Thoracic aorta (tissue), 2 donors: ENCODE measurements around the gene METAP1D. TPM values are rescaled to one million over a fixed set of nuclear protein-coding genes. Genes with fewer than 3 reads are reported as not detected.

ENCODE experiments used
- ATAC-seq: fragments of 150-250 bp; one replicate; pipeline ENCODE4 v1.8.0; 2017; ENCODE audit warnings: low read depth; ENCODE audit not compliant: insufficient number of reproducible peaks, low FRiP score
- DNase-seq: peaks from one replicate; pipeline ENCODE4 v3.0.0-alpha.2; 2020; ENCODE audit warnings: low spot score
- H3K27ac ChIP-seq, 2 donors: fragments of 200-600 bp; sonication (generic); 1 replicate in 1 of 2; 2 replicates in 1 of 2; pipeline ENCODE4 v1.5.1; 2016; ENCODE audit warnings: mild to moderate bottlenecking in 2 of 2, moderate library complexity in 2 of 2
- H3K27me3 ChIP-seq: fragments of 200-600 bp; sonication (generic); replicated peaks from 2 replicates; pipeline ENCODE4 v1.6.0; 2016; ENCODE audit warnings: mild to moderate bottlenecking; ENCODE audit not compliant: insufficient read depth
- H3K36me3 ChIP-seq: fragments of 200-600 bp; sonication (generic); one replicate; pipeline ENCODE4 v1.5.1; 2016
- H3K4me1 ChIP-seq, 2 donors: fragments of 200-600 bp; sonication (generic); 1 replicate in 1 of 2; 2 replicates in 1 of 2; pipeline versions ENCODE4 v1.5.1 to v1.6.0; 2016; ENCODE audit warnings: low read depth in 2 of 2, mild to moderate bottlenecking in 1 of 2; ENCODE audit not compliant: control insufficient read depth in 1 of 2
- H3K4me3 ChIP-seq: fragments of 200-600 bp; sonication (generic); 2 replicates; pipeline ENCODE4 v1.5.1; 2016; ENCODE audit warnings: mild to moderate bottlenecking
- H3K9me3 ChIP-seq: fragments of 200-600 bp; sonication (generic); 2 replicates; pipeline ENCODE4 v1.5.1; 2016
- total RNA-seq, 2 donors: library from RNA; depleted of rRNA; stranded (reverse); fragments of >200 nt; gene quantifications; one replicate each; pipeline versions ENCODE4 v1.1.0 to v1.2.3, GENCODE V29; 2016
- TF ChIP-seq, protein P1 (sequence below): fragments of 200-600 bp; sonication (generic); IDR thresholded peaks from one replicate; pipeline ENCODE4 v1.5.1; 2019; ENCODE audit warnings: antibody characterized with exemption

METAP1D gene
- total RNA-seq, 2 donors from 2014 or later, result 3.2 to 10.8 TPM

DNA sequence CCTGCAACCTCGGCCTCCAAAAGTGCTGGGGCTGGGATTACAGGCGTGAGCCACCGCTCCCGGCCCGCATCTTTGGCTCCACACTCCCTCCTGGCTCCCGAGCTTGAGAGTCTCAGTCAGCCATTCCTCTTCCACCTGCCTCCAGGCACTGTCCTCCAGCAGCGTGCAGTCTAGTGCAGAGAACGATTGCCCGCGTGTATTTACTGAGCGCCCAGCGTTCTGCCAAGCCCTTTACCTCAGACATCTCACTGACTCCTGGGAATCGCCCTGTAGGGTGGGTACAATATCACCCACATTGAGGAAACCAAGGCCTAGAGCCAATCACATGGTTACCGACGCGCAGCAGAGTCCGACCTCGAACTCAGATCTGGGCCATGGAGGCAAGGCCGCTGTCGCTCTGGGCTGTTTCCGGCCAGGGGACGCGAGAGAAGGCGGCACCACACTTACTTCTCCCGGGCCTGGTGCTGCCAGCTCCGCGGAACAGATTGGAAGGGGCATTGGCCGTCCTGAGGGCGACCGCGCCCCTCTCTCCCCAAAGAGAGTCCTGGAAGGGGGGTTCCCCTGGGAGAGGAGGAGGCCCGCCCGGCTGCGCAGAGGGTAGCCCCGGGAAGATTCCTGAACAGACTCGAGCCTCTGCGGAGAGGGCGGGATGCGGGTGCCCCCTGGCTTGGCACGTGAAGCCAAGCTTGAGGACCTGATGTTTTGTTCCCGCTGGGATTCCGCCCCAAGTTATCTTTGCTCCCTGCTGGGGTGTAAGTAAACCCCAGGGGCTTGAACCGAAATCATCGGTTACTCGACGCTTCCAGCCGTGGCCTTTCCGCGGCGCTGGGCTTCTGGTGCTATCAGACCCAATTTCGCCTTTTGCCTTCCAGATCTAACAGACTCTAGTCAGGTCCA, 108.2 kb downstream of the METAP1D start:
- H3K4me3 ChIP-seq, result peak overlapping the region; percentile 33
- peaks cover 43% of the 10 kb centered on the region for H3K27me3 ChIP-seq
- TF ChIP-seq, protein P1, sequence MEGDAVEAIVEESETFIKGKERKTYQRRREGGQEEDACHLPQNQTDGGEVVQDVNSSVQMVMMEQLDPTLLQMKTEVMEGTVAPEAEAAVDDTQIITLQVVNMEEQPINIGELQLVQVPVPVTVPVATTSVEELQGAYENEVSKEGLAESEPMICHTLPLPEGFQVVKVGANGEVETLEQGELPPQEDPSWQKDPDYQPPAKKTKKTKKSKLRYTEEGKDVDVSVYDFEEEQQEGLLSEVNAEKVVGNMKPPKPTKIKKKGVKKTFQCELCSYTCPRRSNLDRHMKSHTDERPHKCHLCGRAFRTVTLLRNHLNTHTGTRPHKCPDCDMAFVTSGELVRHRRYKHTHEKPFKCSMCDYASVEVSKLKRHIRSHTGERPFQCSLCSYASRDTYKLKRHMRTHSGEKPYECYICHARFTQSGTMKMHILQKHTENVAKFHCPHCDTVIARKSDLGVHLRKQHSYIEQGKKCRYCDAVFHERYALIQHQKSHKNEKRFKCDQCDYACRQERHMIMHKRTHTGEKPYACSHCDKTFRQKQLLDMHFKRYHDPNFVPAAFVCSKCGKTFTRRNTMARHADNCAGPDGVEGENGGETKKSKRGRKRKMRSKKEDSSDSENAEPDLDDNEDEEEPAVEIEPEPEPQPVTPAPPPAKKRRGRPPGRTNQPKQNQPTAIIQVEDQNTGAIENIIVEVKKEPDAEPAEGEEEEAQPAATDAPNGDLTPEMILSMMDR, result no peak
- no peak for DNase-seq
- peaks cover 14 to 19% of the 10 kb centered on the region in 2 donors for H3K4me1 ChIP-seq
- no peak for ATAC-seq
- no peaks in the 10 kb centered on the region for H3K9me3 ChIP-seq
- H3K36me3 ChIP-seq, result no peaks in the 10 kb centered on the region
- no peak overlapping the region for H3K27ac ChIP-seq

DNA sequence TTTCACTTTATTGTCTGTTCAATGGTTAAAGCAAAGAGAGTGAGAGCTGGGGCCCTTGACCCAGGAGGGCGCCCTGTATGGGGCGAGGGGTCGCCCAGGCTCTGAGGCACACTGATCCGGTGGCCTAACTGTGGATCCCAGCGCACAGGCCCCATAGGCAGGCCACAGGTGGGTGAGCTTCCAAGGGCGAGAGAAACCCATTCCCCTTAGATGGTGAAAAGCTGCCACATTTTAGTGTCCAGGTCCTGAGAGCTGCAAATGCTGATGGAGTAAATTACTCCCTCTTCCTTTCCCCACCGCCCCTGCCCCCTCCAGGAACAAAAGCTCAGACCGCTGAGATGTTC, 108.8 kb downstream of the METAP1D start:
- ATAC-seq (no peak), DNase-seq (no peak)
- Histone ChIP-seq H3K9me3 (no peaks in the 10 kb centered on the region), H3K4me1 (peaks cover 14% of the 10 kb centered on the region in 2 donors), H3K4me3 (no peak overlapping the region), H3K27me3 (peaks cover 43% of the 10 kb centered on the region), H3K27ac (no peak overlapping the region), H3K36me3 (no peaks in the 10 kb centered on the region)
- TF ChIP-seq, protein P1, result no peak

DNA sequence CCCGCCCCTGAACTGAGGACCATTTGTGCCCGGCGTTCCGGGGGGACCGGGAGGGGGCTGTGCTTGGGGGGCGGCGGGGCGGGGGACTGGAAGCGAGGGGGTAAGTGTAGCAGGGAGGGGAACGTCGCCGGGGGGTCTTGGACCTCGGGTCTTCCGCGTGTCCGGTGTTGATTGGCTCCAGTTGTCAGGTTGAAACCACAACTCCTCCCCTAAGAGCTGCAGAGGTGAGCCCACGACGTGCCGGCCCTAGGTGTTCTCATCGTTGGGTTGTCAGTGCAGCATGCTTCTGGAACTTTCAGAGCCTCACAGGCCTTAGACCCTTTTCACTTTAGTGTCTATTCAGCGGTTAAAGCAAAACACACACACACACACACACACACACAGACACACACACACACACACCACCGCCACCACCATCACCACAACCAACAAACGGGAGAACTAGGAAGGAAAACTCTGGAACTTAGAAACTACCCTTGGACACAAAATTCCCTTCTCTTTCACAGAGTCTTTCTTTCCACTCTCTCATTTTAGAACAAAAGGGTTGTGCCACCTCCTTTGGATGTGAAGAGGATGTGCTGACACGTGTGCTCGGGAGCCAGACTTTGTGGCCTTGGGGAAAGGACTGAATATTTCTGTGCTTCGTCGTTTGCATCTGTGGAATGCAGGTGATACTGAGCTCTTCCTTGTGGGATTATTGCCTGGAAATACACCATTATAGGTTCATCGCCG, 109.7 kb downstream of the METAP1D start:
- H3K36me3 ChIP-seq, result no peaks in the 10 kb centered on the region
- H3K27me3 ChIP-seq, result peaks cover 34% of the 10 kb centered on the region
- ATAC-seq, result no peak

DNA sequence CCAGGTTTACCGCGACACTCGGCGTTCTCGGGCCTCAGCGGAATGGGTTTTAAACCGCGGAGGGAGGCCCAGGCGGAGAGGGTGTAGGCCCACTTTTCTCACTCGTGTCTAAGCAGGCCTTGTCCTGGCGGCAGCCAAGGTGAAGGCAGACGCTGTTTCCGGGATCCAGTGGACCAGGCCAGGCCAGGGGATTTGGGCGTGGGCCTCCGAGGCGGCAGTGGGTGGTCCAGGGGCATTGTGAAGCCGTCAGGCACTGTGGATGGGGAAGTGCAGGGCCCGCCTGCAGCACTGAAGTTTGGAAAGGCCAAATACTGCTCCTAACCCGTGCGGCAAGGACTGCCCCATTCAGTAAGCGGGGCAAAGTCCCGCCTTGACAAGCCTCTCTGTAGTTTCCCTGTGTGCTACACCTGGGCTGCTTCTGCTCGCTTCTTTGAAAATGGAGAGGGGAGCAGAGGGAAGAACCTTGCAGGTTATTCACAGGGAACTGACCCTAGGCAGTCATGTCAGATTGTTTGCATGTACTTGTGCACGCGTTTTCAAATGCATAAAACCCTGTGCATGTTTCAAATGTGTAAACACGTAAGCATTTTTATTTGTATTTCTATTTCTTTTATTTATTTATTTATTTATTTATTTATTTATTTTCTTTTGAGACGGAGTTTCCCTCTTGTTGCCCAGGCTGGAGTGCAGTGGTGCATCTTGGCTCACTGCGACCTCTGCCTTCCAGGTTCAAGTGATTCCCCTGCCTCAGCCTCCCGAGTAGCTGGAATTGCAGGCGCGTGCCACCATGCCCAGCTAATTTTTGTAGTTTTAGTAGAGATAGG, 110.4 kb downstream of the METAP1D start:
- H3K27ac ChIP-seq, result no peak overlapping the region
- no peak overlapping the region for H3K4me3 ChIP-seq
- TF ChIP-seq, protein P1, result no peak
- H3K9me3 ChIP-seq, result no peaks in the 10 kb centered on the region
- ATAC-seq (no peak), DNase-seq (no peak)
- H3K27me3 ChIP-seq, result peaks cover 27% of the 10 kb centered on the region
- H3K4me1 ChIP-seq, result peaks cover 14% of the 10 kb centered on the region in 2 donors
- H3K36me3 ChIP-seq, result no peaks in the 10 kb centered on the region

More for the DNA sequence above, 109.7 kb downstream of the METAP1D start:
- H3K4me3 ChIP-seq, result no peak overlapping the region
- TF ChIP-seq, protein P1, result no peak
- H3K9me3 ChIP-seq, result no peaks in the 10 kb centered on the region
- no peak for DNase-seq
- no peak overlapping the region for H3K27ac ChIP-seq
- peaks cover 14% of the 10 kb centered on the region in 2 donors for H3K4me1 ChIP-seq
